ENCODE measurements around the gene GNGT2.

GNGT2 gene

GRCh38 chr17:49229076-49229804 is 18.9 kb upstream of the GNGT2 start:
- no peak for DNase-seq

DNA sequence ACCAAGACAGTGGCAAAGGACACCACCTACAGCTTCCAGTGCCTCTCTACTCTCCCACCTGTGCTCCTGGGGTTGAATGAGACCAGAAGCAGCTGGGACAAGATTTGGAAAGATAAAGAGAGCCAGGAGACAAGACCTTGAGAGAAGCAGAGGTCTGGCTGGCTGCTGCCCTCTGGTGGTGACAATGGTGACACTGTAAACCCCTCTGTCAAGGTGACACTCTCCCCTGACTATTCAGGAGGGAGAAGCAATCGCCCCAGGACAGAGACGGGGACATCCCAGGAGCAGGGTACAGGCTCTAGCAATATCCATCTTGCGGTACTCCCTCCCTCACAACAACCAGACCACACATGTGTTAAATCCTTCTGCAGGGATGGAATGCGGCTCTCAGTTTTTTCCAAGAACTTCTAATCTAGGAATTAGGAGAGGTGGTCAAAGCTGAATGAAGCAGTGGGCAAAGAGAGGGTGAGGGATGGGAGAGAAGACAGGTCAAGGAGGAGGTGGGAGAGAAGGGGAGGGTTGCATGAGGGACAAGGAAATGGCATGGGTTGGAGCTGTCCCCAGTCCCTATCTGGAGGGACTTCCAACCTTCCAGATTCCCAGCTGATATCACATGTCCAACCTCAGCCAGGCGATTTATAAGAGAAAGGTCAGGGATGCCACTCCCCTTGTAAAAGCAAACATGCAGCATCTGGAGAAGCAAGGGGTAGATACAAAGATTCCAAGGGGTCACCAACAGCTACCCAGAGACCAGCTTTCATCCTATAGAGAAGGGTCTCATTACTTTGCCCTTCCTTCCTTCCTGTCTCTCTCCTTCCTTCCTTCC is 17.3 kb upstream of the GNGT2 start:
- DNase-seq: peak; percentile 85

- DNase-seq: no peak
Measured at GRCh38 chr17:49226771-49227435, 16.5 kb upstream of the GNGT2 start.

- no peak for DNase-seq
Measured at GRCh38 chr17:49225554-49226236, 15.3 kb upstream of the GNGT2 start.

DNA sequence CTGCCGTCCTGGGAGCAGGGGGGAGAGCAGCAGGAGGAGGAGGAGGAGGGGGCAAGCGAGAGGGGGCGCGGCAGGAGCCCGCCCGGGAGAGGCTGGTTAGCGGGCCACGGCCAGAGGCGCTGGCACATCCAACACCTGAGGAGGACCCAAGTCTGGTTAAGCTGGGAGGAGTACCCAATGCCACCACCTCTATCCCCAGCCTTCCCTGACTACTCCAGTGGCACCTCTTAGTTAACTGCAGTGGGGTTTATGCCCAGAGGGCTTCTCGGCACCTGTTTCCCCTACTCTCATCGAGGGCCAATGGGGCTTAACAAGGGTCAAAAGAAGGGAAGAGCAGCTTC is 14.6 kb upstream of the GNGT2 start:
- DNase-seq: no peak

DNA sequence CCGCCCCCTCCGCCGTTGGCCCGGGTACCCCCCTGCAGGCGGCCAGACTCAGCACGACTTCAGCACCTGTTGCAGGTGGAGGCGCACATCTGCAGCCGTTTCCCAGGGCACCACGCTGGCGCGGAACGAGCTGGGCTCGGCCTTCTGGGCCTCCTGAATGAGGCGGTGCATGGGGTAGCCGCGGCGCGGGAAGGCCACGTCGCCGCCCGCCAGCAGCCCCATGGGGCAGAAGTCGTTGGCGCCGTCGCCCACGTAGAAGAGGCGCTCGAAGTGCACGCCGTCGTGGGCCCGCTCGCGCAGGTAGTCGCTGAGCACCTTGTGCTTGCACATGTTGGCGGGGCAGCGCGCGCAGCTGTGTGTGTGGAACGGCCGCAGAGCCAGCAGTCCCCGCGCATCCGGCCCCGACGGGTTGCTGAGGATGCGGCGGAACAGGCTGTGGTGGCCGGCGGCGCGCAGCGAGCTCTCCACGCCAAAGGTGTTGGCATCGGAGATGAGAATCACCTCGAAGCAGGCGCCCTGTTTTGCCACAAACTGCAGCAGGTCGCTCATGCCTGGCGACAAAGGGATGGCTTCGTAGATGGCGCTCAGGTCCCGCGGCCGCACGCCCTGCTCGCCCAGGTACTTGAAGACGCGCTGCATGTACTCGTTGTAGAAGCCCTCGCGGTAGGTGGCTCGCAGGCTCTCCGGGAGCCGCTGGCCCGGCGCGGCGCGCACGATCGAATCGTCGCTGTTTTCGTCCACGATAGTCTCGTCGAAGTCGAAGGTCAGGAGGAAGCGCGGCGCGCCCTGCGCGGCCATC is 14.0 kb upstream of the GNGT2 start:
- DNase-seq: peak; percentile 60

DNA sequence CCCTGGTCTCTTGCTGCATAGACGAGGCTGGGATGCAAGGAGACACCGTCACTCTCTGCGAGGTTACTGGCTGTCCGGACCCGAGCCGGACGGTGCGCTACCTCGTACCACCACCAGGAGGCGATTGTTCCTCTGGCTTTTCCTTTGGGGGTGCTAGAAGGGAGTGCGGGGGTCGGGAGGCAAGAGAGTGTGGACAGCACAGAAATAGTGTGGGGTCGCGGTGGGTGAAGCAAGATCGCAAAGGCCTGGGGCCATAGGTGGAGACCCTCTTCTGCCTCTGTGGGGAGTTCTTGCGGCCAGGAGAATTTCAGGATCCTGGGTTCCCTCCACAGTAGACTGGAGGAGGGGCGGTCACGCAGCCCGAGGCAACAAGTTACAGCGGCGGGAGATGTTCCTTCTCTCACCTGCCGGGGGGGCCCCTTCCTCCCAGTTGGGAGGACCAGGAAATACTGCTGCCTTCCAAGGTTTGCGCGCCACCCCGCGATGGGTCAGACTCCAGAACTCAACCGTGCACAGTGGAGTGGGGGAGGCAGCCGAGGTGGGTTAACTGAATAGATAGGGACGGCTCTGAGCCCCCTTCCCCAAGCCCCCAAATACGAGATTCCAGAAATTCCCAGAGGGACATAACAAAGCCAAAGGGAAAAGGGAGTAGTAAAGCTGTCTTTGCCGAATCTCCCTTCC is 13.3 kb upstream of the GNGT2 start:
- peak; percentile 82 for DNase-seq

- no peak for DNase-seq
Measured at GRCh38 chr17:49223168-49223516, 12.8 kb upstream of the GNGT2 start.

- no peak for DNase-seq
Measured at GRCh38 chr17:49219987-49220386, 9.6 kb upstream of the GNGT2 start.

GRCh38 chr17:49218941-49219913 is 8.9 kb upstream of the GNGT2 start:
- no peak for DNase-seq

DNA sequence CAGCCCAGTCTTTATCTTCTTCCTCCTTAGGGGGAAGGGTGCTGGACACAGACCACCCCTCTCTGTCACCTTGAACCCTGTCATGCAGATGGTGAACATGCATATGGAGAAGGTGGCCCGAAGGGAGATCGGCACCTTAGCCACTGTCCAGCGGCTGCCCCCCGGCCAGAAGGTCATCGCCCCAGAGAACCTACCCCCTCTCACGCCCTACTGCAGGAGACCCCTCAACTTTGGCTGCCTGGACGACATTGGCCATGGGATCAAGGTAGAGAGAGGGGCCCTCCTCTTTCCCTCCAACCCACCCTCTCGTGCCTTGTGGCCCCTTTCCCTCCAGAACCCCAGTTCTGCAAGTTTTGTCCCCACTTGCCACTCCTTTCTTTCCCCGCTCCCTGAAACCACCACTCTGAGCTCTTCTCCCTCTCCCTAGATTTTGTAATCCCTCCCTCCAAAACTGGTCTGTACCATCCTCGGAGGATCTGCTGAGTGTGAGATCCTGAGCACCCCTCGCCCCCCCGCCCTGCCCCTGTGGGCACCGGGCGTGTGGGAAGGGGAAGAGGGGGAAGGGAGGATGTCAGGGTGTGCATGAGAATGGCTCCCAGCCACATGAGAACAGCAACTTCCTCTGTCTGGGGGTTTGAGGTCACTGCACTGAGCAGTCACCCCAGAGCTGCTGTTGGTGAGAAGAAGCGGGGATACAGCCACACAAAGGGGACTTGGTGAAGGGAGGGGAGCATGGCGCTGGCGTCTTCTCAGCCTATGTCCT is 7.5 kb upstream of the GNGT2 start:
- peak; percentile 46 for DNase-seq

GRCh38 chr17:49216953-49217650 is 6.7 kb upstream of the GNGT2 start:
- DNase-seq: no peak

GRCh38 chr17:49216482-49216881 is 6.1 kb upstream of the GNGT2 start:
- no peak for DNase-seq

DNA sequence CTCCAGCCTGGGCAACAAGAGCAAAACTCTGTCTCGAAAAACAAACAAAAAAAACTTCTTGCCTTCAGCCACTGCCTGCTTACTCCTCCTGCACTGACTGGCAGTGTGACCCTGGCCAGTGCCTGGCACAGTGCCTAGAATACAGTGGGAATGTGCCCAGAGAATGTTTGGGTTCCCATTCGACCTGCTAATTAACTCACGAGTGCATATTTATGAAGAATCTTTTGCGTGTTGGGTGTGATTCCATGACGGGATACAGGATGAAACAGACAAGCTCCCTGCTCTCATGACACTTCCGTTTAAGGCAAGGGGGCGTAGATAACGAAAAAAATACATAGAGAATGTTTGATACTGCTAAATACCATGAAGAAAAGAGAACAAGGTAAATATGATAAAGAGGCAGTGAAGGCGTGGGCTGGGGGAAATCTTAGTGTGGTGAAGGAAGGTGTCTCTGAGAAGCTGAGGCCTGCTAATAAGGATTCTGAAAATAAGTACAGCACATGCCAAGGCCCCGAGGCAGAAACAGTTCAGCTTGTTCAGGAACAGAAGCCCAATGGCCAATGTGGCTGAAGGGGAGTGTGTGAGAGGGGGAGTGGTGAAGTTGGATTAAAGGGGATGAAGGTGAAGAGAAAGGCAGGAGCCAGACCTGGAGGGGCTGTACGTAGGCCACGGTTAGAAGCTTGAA is 4.4 kb upstream of the GNGT2 start:
- no peak for DNase-seq

DNA sequence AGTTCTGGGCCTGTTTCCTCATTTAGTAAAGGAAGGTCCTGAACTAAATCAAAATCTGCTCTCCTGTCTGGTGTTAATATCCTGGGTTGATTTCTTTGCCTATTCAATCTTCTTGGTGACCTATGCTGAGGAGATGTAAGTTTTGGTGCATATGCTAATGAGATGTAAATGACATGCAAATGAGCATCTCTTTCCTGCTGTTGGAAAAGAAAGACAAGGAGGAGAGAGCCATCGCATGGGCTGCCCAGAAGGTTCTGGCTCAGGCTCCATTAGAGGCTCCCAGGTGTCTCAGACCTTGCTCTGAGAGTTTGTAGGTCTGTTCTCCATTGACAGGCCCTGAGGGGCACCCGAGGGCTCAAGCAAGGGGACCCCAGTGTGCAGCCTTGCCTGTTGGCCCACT is 3.5 kb upstream of the GNGT2 start:
- DNase-seq: no peak

DNA sequence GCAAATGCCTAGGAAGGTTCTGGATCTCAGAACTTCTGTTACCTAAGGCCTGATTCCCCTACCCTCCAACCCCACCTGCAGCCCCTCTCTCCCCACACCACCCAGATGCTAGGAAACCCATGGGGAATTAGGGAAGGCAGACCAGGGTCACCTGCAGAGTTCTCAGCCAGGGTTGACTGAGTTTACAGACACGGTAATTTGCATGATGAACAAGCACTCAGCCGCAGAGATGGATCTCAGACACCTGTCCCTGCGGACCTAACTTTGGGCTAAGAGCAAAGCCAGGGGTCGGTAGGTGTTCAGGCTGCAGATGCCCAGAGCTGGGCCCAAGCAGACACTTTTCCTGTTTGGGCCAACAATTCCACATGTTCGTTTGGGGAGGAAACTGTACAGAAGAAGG is 3.0 kb upstream of the GNGT2 start:
- DNase-seq: no peak

- DNase-seq: no peak
Measured at GRCh38 chr17:49209061-49209571, 1.3 kb downstream of the GNGT2 start.

- DNase-seq: no peak
Measured at GRCh38 chr17:49204516-49204915, 5.9 kb downstream of the GNGT2 start.
